H1 (cell line): ENCODE data around the gene NOTUM. TPM values are rescaled to one million over a fixed set of nuclear protein-coding genes. Genes with fewer than 3 reads are reported as not detected.

Experiments used
- CTCF ChIA-PET: fragments of 300-600 bp; sonication (Branson Sonifier 250); formaldehyde crosslinking; loops from one replicate; lab custom pipeline; 2021; ENCODE audit not compliant: partially characterized antibody; lab: Charles Lee
- POLR2A ChIA-PET: fragments of 300-600 bp; sonication (Branson Sonifier 250); formaldehyde crosslinking; loops from one replicate; lab custom pipeline; 2021; ENCODE audit warnings: inconsistent platforms; ENCODE audit not compliant: partially characterized antibody; lab: Charles Lee
- DNase-seq, 2 experiments: peaks; one replicate each; pipeline versions ENCODE4 v3.0.0 to v3.0.0-alpha.2; 2010 to 2022; ENCODE audit warnings: low spot score in 2 of 2, low read depth in 1 of 2, mixed read lengths in 1 of 2
- FAIRE-seq: peaks from 2 replicates; lab custom pipeline; 2011; peaks lifted over from hg19 to GRCh38; lab: Jason Lieb, UNC
- H2AFZ ChIP-seq: 2 replicates; pipeline ENCODE4 v1.8.1; 2012; ENCODE audit warnings: low read length, inconsistent platforms
- H2AK5ac ChIP-seq: 2 replicates; pipeline ENCODE4 v1.6.1; 2013; ENCODE audit warnings: low read depth, low read length
- H2BK120ac ChIP-seq: replicated peaks from 2 replicates; pipeline ENCODE3; 2013; ENCODE audit warnings: low read depth, low read length, inconsistent platforms
- H2BK12ac ChIP-seq: 2 replicates; pipeline ENCODE4 v1.6.1; 2013; ENCODE audit warnings: low read depth, low read length
- H2BK15ac ChIP-seq: 2 replicates; pipeline ENCODE4 v1.6.1; 2013; ENCODE audit warnings: low read length
- H2BK20ac ChIP-seq: 2 replicates; pipeline ENCODE4 v1.6.1; 2013; ENCODE audit warnings: low read length
- H2BK5ac ChIP-seq: 2 replicates; pipeline ENCODE4 v1.6.1; 2013; ENCODE audit warnings: low read depth, low read length
- H3K14ac ChIP-seq: 2 replicates; pipeline ENCODE4 v1.6.1; 2013; ENCODE audit warnings: inconsistent platforms; ENCODE audit not compliant: insufficient read length
- H3K18ac ChIP-seq: 2 replicates; pipeline ENCODE4 v1.6.1; 2013; ENCODE audit warnings: low read length; ENCODE audit errors: extremely low read depth
- H3K23ac ChIP-seq: 2 replicates; pipeline ENCODE4 v1.6.1; 2013; ENCODE audit warnings: inconsistent platforms; ENCODE audit not compliant: insufficient read length
- H3K23me2 ChIP-seq: 2 replicates; pipeline ENCODE4 v1.6.1; 2013; ENCODE audit warnings: low read depth, low read length
- H3K27ac ChIP-seq: 2 replicates; pipeline ENCODE4 v1.6.1; 2011; ENCODE audit warnings: low read depth, low read length, inconsistent platforms
- H3K27me3 ChIP-seq, 4 experiments: replicated peaks in 1 of 4; 1 replicate in 1 of 4; 2 replicates in 3 of 4; pipeline versions ENCODE4 v1.6.1 to v1.8.1; 2011 to 2013; ENCODE audit warnings: low read length in 3 of 4, mild to moderate bottlenecking in 3 of 4, inconsistent platforms in 2 of 4, mixed read lengths in 2 of 4, moderate library complexity in 1 of 4; ENCODE audit not compliant: control insufficient read depth in 3 of 4, insufficient read depth in 3 of 4; ENCODE audit errors: extremely low read depth in 1 of 4
- H3K36me3 ChIP-seq, 4 experiments: 2 replicates each; pipeline versions ENCODE4 v1.6.1 to v1.8.1; 2011 to 2013; ENCODE audit warnings: mild to moderate bottlenecking in 4 of 4, low read length in 3 of 4, moderate library complexity in 2 of 4, control low read depth in 1 of 4, inconsistent platforms in 1 of 4; ENCODE audit not compliant: insufficient read depth in 4 of 4, control insufficient read depth in 2 of 4
- H3K4ac ChIP-seq: replicated peaks from 2 replicates; pipeline ENCODE3; 2013; ENCODE audit warnings: low read length, low read depth, mixed read lengths, inconsistent platforms; ENCODE audit not compliant: insufficient read length
- H3K4me1 ChIP-seq, 4 experiments: replicated peaks in 1 of 4; 1 replicate in 1 of 4; 2 replicates in 3 of 4; pipeline versions ENCODE4 v1.6.1 to v1.8.1; 2011 to 2013; ENCODE audit warnings: low read length in 3 of 4, inconsistent platforms in 2 of 4, mixed read lengths in 1 of 4; ENCODE audit not compliant: insufficient read depth in 4 of 4, control insufficient read depth in 3 of 4
- H3K4me2 ChIP-seq, 2 experiments: 2 replicates each; pipeline versions ENCODE4 v1.6.1 to v1.8.1; 2011 to 2013; ENCODE audit warnings: low read depth in 2 of 2, low read length in 2 of 2, control low read depth in 1 of 2, inconsistent platforms in 1 of 2, mild to moderate bottlenecking in 1 of 2; ENCODE audit not compliant: insufficient read depth in 1 of 2
- H3K4me3 ChIP-seq, 4 experiments: fragments of 200-600, 300-600 bp in 1 of 4; sonication (generic), shearing (Covaris generic), sonication (Bioruptor Twin) in 1 of 4; 2 replicates each; pipeline versions ENCODE4 v1.5.1 to v1.8.1; 2011 to 2016; ENCODE audit warnings: low read length in 4 of 4, low read depth in 3 of 4, control low read depth in 2 of 4, inconsistent platforms in 2 of 4, mild to moderate bottlenecking in 2 of 4, mixed read lengths in 1 of 4, moderate library complexity in 1 of 4; ENCODE audit not compliant: insufficient read depth in 2 of 4; ENCODE audit errors: extremely low read depth in 1 of 4
- H3K56ac ChIP-seq: replicated peaks from 2 replicates; pipeline ENCODE3; 2013; ENCODE audit warnings: low read depth, mild to moderate bottlenecking, mixed read lengths, low read length, inconsistent platforms; ENCODE audit not compliant: insufficient read length
- H3K79me1 ChIP-seq: 2 replicates; pipeline ENCODE4 v1.6.1; 2013; ENCODE audit warnings: low read depth, low read length, control low read depth
- H3K79me2 ChIP-seq, 2 experiments: 2 replicates each; pipeline versions ENCODE4 v1.6.1 to v1.8.1; 2012 to 2013; ENCODE audit warnings: low read length in 2 of 2, mild to moderate bottlenecking in 2 of 2, inconsistent platforms in 1 of 2; ENCODE audit not compliant: insufficient read depth in 2 of 2, control insufficient read depth in 1 of 2
- H3K9ac ChIP-seq, 4 experiments: replicated peaks in 1 of 4; 1 replicate in 1 of 4; 2 replicates in 3 of 4; pipeline versions ENCODE4 v1.6.1 to v1.8.1; 2011 to 2013; ENCODE audit warnings: low read depth in 3 of 4, low read length in 3 of 4, control low read depth in 2 of 4, mild to moderate bottlenecking in 2 of 4, moderate library complexity in 2 of 4, inconsistent platforms in 1 of 4; ENCODE audit errors: extremely low read depth in 1 of 4
- H3K9me3 ChIP-seq, 2 experiments: 2 replicates each; pipeline versions ENCODE4 v1.6.1 to v1.8.1; 2012 to 2013; ENCODE audit warnings: mild to moderate bottlenecking in 2 of 2, moderate library complexity in 2 of 2, control low read depth in 1 of 2, inconsistent platforms in 1 of 2, low read depth in 1 of 2, low read length in 1 of 2, mixed read lengths in 1 of 2; ENCODE audit not compliant: insufficient read depth in 2 of 2
- H4K20me1 ChIP-seq, 2 experiments: replicated peaks in 1 of 2; 2 replicates each; pipeline versions ENCODE3 to v1.8.1; 2011 to 2013; ENCODE audit warnings: inconsistent platforms in 2 of 2, low read length in 2 of 2, mild to moderate bottlenecking in 1 of 2; ENCODE audit not compliant: insufficient read depth in 2 of 2, control insufficient read depth in 1 of 2
- H4K5ac ChIP-seq: 2 replicates; pipeline ENCODE4 v1.6.1; 2013; ENCODE audit warnings: low read length, low read depth, mixed read lengths, inconsistent platforms; ENCODE audit not compliant: insufficient read length
- H4K8ac ChIP-seq: 2 replicates; pipeline ENCODE4 v1.8.0; 2013; ENCODE audit warnings: mild to moderate bottlenecking, moderate library complexity, low read length, inconsistent platforms; ENCODE audit not compliant: insufficient read depth; ENCODE audit errors: extremely low read depth
- H4K91ac ChIP-seq: replicated peaks from 2 replicates; pipeline ENCODE3; 2013; ENCODE audit warnings: low read length, mixed read lengths, inconsistent platforms; ENCODE audit not compliant: insufficient read length
- CTBP2 ChIP-seq: IDR thresholded peaks from 2 replicates; pipeline ENCODE4 v1.7.0; 2011; ENCODE audit warnings: borderline replicate concordance, mild to moderate bottlenecking, moderate library complexity, mixed read lengths, low read length; ENCODE audit not compliant: insufficient read depth, insufficient read length
- CTCF ChIP-seq, 3 experiments: IDR thresholded peaks; 1 replicate in 2 of 3; 2 replicates in 1 of 3; pipeline versions ENCODE4 v1.5.1 to v1.6.1; 2011; ENCODE audit warnings: low read length in 3 of 3, mild to moderate bottlenecking in 3 of 3, inconsistent platforms in 2 of 3, low read depth in 1 of 3, moderate library complexity in 1 of 3; ENCODE audit not compliant: insufficient read depth in 1 of 3; ENCODE audit errors: control extremely low read depth in 1 of 3
- HDAC2 ChIP-seq, 2 experiments: fragments of 300-600 bp in 1 of 2; sonication (generic) in 1 of 2; IDR thresholded peaks; 2 replicates each; pipeline ENCODE4 v1.6.1; 2011 to 2012; ENCODE audit warnings: low read depth in 2 of 2, low read length in 2 of 2, mild to moderate bottlenecking in 2 of 2, moderate library complexity in 2 of 2, borderline replicate concordance in 1 of 2, inconsistent platforms in 1 of 2
- SIX5 ChIP-seq: IDR thresholded peaks from 2 replicates; pipeline ENCODE4 v1.6.1; 2011; ENCODE audit warnings: mild to moderate bottlenecking, low read depth, low read length
- WGBS, 2 experiments: shearing (Covaris generic) in 1 of 2; methylation state at CpG; one replicate each; pipeline versions ENCODE4 v1.1.6 to v1.1.7; 2013 to 2015; ENCODE audit warnings: low lambda C conversion rate in 2 of 2, mixed read lengths in 2 of 2, inconsistent platforms in 1 of 2, low coverage in 1 of 2, missing lambda C conversion rate in 1 of 2; ENCODE audit not compliant: insufficient replicate concordance in 2 of 2, insufficient coverage in 1 of 2, insufficient read length in 1 of 2; ENCODE audit errors: extremely low coverage in 1 of 2, missing lambda C conversion rate in 1 of 2; 5-methylcytosine and 5-hydroxymethylcytosine counted together
- polyA plus RNA-seq, 7 experiments: library from polyadenylated mRNA; depleted of rRNA in 3 of 7; stranded (reverse) in 5 of 7; unstranded in 2 of 7; fragments of >200 nt in 5 of 7; fragments of 200-250 nt in 2 of 7; gene quantifications; 1 replicate in 5 of 7; 2 replicates in 1 of 7; 4 replicates in 1 of 7; pipeline versions ENCODE4 v1.2.1 to v1.2.3, GENCODE V29; 2011 to 2013; ENCODE audit warnings: missing spikeins in 2 of 7, mixed read lengths in 2 of 7
- total RNA-seq: library from RNA; stranded (reverse); fragmentation: NEBNext Ultra II Directional; extraction: Animal tissue kit (Norgen Biotek cat#: 25700); gene quantifications from 2 replicates; pipeline ENCODE4 v1.2.1, GENCODE V29; 2021
- TF ChIP-seq, protein P1 (sequence below): IDR thresholded peaks from 2 replicates; pipeline ENCODE4 v1.6.1; 2012; ENCODE audit warnings: inconsistent platforms

The NOTUM gene
- total and polyA plus RNA-seq, 2 of the 8 experiments (the other 6 are each of a cell fraction or from before 2014, with no cell fraction given): 0.45 to 0.76 TPM

- Histone ChIP-seq H3K27ac (peak within 1 kb of the TSS; percentile 72), H2BK12ac (no peak within 1 kb of the TSS), H3K23ac (peak within 1 kb of the TSS; percentile 17), H4K91ac (peak within 1 kb of the TSS; percentile 94), H3K4me1 (peaks cover 0 to 37% (median 28%) of the 10 kb centered on the region in 4 experiments; a peak in 6 of 7 replicates), H3K79me2 (peaks cover 6 to 35% of the 10 kb centered on the region in 2 experiments; a peak in 3 of 4 replicates), H2BK5ac (peak within 1 kb of the TSS; percentile 75), H3K4me2 (peak within 1 kb of the TSS; percentile 88 to 94), H4K20me1 (peaks cover 9 to 26% of the 10 kb centered on the region in 2 experiments), H2AK5ac (peak within 1 kb of the TSS; percentile 71; the same call in 1 of the 2 replicates), H2BK15ac (no peak within 1 kb of the TSS), H4K5ac (peak within 1 kb of the TSS; percentile 54), H2BK20ac (no peak within 1 kb of the TSS), H3K4me3 (peak within 1 kb of the TSS; percentile 67 to 89 (median 70)), H3K9me3 (no peaks in the 10 kb centered on the region), H3K56ac (peak within 1 kb of the TSS; percentile 27), H3K27me3 (peaks cover 0 to 12% (median 9%) of the 10 kb centered on the region in 4 experiments; a peak in 4 of 7 replicates), H2BK120ac (no peak within 1 kb of the TSS), H3K23me2 (peaks cover 15% of the 10 kb centered on the region; the same call in 1 of the 2 replicates), H3K4ac (peak within 1 kb of the TSS; percentile 21), H3K14ac (no peak within 1 kb of the TSS), H3K79me1 (peaks cover 24% of the 10 kb centered on the region), H2AFZ (no peak within 1 kb of the TSS; the same call in 1 of the 2 replicates), H3K36me3 (peaks cover 0 to 1% (median 0%) of the 10 kb centered on the region in 4 experiments; a peak in 1 of 8 replicates), H3K9ac (peak within 1 kb of the TSS; percentile 39 to 75 (median 54); a peak in 6 of 7 replicates), H3K18ac (peak within 1 kb of the TSS; percentile 62), H4K8ac (peak within 1 kb of the TSS; percentile 89)
- CTCF ChIA-PET: interaction anchor here (0.6 to 3.2 kb wide), 16 partner anchors 12 to 198 kb away, joined by 3 to 16 read pairs (median 4); partner anchors contain the start of genes CENPX, LRRC45 and NOTUM
- FAIRE-seq (no peak), DNase-seq (peak; percentile 70 to 95)
- WGBS, 2 experiments: 1% methylated on average over 44 of the region's 98 CpGs; no CpG with 5 or more reads in 1 of the 2 experiments
- POLR2A ChIA-PET: interaction anchor here (0.8 to 14.6 kb wide), 21 partner anchors 8 to 226 kb away, joined by 3 to 150 read pairs (median 4); partner anchors contain the start of genes MYADML2, NPB, PCYT2 and PYCR1
- no peak for TF ChIP-seq SIX5
- TF ChIP-seq CTBP2: no peak
- TF ChIP-seq HDAC2 (IDR thresholded peaks at IDR 0.05; ENCODE audit: borderline replicate concordance in 1 of 2, low read depth in 2 of 2, low read length in 2 of 2): no peak
- TF ChIP-seq, protein P1, sequence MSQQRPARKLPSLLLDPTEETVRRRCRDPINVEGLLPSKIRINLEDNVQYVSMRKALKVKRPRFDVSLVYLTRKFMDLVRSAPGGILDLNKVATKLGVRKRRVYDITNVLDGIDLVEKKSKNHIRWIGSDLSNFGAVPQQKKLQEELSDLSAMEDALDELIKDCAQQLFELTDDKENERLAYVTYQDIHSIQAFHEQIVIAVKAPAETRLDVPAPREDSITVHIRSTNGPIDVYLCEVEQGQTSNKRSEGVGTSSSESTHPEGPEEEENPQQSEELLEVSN: peak; percentile 16; the same call in 1 of the 2 replicates
- peak; percentile 60 to 65 (median 63) for TF ChIP-seq CTCF (IDR thresholded peaks at IDR 0.05; ENCODE audit: control extremely low read depth in 1 of 3, insufficient read depth in 1 of 3, low read depth in 1 of 3, low read length in 3 of 3)
Measured at GRCh38 chr17:81927653-81928543, 33.1 kb downstream of the NOTUM start, which contains the start of gene MAFG. TSS of gene MAFG (minus strand) at chr17:81927735. CDS start at chr17:81923185, 4,550 bp downstream.
